ENCODE measurements around the gene DCDC2B. TPM values are rescaled to one million over a fixed set of nuclear protein-coding genes. Genes with fewer than 3 reads are reported as not detected.

Gene DCDC2B
- total RNA-seq, 1 donor from 2014 or later, result 0.72 TPM

DNA sequence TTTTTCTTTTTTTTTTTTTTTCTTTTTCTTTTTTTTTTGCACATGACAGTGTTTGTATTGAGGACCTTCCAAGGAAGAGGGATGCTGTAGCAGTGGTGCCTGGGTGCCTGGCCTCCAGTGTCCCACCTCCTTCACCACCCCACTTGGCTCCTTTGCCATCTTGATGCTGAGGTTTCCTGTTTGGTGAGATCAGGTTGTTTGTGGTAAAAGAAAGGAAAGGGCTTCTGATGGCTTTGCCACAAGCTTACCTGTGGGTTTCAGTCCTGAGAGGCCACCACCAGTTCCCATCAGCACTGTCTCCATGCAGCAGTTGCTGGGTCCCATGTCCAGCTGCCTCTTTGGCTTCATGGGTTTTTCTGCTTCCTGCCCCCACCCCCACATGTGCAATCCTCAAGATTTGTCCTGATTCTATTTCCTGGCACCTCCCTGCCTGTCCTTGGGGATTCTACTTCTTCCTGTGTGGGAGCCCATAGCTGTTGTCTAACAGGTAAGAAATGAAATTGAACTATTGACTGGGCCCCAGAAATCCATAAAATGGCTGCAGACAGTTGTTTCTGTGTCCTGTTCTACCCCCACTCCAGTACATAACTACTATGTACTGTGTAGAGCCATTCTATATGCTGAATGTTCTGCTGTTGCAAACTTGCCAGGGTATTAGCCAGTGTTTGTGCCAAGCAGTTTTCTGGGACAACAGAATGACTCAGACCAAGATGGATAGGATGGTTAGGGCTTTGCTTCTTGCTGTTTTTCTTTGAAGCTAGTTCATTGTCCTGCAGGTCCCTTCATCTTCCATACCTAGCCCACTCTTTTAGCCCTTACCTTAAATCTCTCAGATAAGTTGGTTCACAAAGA is 12.7 kb upstream of the DCDC2B start:
- DNase-seq (ENCODE audit: low spot score), result no peak

DNA sequence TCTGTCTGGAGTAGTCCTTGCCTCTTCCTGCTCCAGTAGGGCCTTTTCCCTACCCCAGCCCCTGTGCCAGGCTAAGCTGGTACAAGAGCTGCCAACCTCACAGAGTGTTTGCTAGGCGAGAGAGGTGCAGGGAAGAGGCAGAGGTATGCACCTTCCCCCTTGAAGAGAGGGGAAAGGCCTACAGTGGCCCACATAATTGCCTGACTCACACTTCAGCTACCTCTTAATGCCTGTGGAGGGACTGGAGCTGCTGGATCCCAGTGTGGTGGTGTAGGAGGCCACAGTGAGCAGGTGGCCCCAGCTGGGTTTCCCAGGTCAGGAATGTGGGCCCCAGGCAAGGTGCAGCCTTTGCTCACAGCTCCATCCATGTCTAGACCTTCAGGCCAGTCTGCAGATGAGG is 11.8 kb upstream of the DCDC2B start:
- DNase-seq (ENCODE audit: low spot score), result no peak

DNA sequence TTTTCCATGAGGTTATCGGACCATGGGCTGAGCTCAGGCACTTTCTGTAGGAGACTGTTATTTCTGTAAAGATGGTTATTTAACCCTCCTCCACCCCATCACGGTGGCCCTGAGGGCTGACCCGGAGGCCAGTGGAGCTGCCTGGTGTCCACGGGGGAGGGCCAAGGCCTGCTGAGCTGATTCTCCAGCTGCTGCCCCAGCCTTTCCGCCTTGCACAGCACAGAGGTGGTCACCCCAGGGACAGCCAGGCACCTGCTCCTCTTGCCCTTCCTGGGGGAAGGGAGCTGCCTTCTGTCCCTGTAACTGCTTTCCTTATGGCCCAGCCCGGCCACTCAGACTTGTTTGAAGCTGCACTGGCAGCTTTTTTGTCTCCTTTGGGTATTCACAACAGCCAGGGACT is 11.1 kb upstream of the DCDC2B start:
- no peak for DNase-seq (ENCODE audit: low spot score)

DNA sequence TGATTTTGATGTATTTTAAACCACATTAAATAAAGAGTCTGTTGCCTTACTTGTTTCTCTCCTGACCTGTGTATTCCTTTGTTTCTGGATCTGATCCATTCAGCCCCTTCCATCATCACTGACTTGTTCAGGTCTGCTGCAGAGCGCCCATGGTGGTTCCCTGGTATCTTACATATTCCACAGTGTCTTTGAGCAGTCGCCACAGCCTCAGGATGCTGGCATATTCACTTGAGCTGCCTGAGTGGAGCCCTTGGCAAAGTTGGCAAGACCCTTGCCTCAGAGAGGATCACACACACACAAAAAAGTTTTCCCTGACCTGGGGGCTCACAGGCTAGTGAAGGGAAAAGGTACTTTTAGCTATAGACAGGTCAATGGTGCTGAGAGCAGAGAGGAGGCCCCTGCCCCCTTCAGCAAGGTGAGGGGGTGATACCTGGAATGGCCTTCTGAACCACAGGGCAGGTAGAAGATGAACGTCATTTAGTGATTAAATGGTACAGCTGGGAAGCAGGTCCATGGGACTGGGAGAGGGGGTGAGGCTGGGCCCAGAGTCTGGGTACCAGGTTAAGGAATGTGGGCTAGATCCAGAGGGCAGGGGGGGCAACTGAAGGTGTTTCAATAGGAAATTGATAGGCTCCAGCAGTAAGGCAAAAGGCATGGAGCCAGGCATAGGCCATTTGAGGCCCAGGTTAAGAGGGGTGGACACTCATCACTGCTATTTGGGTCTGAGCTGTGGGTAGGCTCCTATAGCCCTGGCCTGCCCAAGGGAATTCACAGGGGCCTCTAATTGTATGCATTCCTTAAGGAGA is 10.4 kb upstream of the DCDC2B start:
- no peak for DNase-seq (ENCODE audit: low spot score)

DNA sequence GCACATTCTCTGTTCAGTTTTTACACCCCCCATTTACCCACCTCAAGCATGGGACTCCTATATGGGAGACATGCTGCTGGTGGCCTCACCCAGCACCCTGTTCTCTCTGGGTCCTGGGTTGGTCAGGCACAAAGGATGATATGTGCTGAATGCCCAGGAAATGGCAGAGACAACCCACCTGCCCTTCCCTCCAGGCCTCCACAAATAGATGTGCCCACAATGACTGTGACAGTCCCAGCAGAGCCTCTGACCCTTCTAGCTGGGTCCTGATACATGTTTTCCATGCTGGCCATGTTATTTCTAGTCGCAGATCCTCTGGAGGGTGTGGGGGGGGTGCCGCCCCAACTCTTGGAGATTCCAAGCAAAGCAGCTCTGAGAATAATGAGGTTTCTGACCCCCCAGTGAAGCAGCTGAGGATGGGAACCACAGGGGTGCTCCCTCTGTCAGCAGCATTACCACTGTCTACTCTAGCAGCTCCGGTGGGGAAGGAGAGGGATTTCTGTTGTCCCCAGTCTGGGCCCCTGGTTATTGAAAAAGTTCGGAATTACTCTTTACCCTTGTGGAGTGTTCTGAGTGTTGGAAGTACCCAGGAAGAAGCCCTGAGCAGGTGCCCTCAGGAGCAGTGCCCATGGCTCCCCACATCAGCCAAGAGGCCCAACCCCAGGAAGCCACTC is 9.7 kb upstream of the DCDC2B start:
- no peak for DNase-seq (ENCODE audit: low spot score)

DNA sequence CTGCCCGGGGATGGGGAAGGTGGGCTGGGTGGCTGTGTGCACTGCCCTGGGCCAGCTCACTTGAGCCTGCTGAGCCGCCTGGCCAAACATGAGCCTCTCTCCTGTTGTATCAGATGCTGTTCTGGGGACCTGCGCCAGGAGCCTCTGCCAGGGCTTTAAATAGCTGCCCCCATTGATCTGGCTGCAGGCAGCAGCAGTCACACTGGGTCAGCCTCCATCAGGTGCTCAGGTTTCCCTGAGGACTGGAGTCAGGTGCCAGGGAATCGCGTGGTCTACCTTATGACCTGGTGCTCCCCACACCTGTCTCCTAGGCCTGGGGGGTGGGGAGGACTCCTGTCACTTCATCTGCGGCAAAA is 9.2 kb upstream of the DCDC2B start:
- no peak for DNase-seq (ENCODE audit: low spot score)

DNA sequence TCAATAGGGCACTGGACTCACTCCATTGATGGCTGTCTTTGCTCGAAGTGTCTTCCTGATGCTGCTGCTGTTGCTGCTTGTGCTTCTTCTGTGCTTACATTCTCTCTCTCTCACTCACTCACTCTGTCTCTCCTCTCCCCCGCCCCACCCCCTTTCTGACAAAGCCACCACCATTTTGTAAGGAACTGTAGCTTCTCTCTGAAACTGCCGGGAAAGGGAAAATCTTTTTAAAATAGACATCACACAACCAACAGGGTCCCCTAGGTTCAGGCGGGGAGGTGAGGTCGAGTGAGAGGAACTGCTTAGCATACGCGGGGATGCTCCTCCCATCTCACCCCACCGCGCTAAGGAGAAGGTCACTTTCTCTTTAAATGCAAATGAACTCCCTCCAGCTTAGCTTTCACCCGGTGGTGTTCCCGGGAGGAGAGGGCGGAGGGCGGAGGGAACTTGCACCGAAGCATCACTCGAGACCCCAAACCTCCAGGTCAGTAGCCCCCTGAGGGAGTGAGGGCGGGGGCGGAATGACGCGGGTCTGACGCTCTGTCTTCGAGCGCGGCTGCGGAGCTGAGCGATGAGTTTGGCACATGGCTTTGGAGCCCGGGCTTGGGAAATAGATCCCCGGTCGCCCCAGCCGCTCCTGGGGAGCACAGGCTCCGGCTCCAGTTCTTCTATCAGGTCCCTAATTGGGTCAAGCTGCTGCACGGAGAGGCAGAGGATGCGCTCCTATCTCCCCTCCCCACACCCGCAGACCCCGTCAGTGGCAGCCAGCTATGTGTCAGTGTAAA is 8.5 kb upstream of the DCDC2B start, which contains the start of gene CCDC28B:
Gene CCDC28B (plus strand): TSS at position 370 of the 785 bp plus-strand sequence. CDS start 1,341 bp downstream, outside the sequence.
- DNase-seq (ENCODE audit: low spot score), result peak; percentile 87

DNA sequence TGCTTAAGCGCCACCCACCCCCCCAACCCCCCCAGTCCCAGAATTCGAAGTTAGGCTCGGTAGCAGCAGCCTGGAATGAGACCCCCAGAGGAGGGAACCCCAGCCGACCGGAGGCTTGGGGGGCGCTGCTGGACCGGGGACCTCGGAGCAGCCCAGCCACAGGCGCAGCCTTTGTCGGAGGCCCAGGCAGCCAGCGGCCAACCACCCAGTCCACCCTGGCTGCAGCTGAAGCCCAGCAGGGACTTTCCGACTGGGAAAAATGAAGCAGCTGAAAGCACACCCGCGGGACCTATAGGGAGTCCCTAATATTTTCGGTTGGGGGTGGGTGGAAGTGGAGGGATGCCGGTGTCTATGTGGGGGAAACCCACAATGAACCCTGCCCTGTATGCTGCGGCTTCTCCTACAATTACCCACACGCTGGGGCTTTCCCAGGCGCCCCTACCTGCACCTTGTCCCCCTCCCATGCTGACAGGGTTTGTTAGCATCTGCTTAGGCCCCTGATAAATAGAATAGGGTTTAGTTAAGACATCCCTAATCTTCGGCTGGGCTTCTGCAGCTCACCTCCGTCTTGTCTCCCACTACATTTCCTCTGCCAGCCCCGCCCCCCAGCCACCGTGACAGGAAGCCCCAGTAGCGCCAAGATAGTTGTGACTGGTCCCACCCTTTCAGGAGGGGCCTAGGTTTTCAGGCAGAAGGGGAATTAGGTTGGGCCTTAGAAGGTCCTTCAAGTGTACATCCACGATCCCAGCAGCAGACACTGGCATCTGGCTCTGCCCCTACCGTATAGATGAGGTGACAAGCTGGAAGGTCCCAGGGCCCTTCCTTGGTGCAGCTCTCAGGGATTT is 7.7 kb upstream of the DCDC2B start:
- peak; percentile 81 for DNase-seq (ENCODE audit: low spot score)

DNA sequence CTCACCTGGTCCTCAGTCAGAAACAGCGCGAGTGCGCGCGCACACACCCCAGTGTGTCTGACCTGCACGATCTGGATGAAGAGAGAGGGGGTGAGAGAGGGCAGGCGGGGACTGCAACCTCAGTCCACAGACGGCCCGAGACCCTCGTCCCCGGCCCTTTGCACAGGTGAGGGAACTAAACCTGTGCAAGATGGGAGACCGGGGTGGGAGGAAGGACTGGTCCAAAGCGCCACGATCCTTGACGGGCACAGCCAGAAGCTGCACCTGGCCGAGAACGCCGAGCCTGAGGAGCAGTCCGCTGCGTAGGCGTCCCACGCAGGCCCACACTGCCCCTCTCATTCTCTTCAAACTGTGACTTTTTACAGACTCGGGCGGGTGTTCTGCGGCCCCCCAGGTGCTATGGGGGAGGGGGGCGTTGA is 3.9 kb upstream of the DCDC2B start:
- DNase-seq (ENCODE audit: low spot score), result no peak

DNA sequence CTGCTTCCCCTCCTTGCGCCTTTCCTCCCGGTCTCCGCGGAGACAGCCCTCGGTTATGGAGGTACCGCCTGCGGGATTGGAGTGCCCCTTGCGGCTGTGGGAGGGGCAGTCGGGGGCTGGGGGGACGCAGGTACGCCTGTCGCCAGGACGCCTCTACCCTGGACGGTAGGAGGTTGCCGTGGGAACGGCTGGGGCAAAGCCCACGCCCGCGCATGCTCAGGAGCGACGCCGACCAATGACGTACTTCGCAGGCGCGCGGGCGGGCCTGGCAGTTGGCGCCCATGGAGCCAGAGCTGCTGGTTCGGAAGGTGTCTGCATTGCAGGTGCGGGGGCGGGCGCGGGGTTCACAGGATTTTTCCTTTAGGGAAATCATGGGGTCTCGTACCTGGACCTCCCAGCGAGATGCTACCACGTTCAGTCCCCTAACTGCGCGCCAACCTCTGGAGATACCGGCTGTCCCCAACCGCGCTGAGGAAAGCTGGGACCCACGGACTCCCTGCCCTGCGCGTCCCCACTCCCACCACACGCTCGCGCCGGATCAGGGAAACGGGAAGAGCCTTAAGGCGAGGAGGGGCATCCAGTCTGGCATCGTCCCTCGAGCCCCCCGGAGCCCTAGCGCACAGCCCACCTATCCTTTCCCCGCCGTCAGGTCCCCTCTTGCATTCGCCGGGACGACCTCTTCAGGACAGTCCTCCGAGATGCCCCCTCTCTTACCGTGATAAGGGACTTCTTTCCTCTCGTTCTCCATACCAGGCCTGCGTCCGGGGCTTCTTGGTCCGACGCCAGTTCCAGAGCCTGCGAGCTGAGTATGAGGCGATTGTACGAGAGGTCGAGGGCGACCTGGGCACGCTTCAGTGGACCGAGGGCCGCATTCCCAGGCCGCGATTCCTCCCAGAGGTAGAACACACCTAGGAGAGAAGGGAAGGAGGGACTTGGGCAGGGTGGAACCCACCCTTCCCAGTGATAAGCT is 3.2 kb upstream of the DCDC2B start, which contains the start of gene IQCC:
Gene IQCC (plus strand): TSS at position 271 of the 970 bp plus-strand sequence. CDS start 11 bp downstream, at position 282.
- peak; percentile 89 for DNase-seq (ENCODE audit: low spot score)

DNA sequence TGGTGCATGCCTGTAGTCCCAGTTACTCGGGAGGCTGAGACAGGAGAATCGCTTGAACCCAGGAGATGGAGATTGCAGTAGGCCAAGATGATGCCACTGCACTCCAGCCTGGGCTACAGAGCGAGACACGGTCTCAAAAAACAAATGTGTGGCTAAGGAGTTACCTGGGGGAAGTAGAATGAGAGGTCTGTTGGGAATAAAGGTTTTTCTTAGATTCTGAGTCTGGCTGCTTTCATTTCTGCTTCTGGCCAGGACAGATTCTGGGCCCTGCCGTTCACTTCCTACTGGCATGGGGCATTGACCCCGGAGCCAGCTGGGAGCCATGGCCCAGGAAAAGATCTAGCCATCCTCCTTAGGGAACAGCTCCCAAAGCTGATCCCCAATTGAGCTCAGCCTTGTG is 420 bp upstream of the DCDC2B start:
- DNase-seq (ENCODE audit: low spot score), result no peak

DNA sequence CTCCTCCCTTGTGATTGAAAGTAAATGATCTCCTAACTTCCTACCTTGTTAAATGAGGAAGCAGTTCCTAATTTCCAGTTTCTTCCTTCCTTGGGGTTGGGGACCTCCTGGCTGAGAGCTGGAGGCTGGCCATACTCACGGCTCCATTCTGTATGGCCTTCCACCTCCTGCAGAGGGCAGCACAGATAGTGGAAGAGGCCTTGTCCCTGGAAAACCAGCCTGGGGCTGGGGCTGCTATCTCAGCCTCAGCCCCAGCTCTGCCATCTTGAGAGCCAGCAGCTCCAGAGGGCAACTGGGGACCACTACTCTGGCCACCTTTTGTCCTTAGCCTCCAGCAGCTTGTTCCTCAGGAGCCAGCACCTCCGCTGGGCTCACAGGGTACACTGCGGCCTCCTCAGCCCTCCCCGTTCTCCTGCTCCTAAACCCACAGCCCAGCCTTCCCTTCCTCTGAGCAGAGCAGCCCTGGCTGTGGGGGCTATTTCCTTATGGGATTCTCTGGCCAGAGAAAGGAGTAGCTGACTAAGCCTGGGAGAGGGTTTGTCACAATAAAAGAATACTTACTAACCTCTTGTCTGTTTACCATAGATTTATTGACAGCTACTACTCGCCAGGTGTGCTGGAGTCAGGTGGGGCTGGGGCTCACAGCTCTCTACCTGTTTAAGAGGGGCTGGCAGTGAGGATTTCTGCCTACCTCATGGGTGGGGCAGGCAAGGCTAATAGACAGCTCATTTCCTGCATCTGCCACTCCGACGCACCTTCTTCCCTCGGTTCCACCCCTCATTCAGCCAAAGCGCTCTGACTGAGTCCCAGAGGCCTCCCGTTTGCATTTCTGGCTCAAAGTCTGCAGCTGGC is 7.0 kb downstream of the DCDC2B start:
- DNase-seq (ENCODE audit: low spot score), result peak; percentile 69

DNA sequence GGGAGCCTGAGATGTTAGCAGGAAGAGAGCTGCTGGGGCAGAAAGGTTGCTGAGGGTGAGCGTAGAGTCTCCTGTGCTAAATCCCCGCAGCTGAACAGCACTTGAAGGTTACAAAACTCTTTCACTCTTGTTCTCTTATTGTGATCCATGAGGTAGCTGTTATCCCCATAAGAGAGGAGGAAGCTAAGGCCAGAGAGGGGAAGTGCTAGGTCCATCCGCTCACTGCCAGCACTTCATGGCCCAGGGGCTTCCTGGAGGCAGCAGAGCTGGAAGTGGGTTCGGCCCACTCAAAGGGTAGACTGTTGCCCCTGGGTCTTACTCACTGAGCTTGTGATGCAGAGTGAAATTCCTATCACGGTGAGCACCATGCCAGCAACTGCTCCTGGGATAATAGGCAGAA is 7.7 kb downstream of the DCDC2B start:
- DNase-seq (ENCODE audit: low spot score), result no peak

DNA sequence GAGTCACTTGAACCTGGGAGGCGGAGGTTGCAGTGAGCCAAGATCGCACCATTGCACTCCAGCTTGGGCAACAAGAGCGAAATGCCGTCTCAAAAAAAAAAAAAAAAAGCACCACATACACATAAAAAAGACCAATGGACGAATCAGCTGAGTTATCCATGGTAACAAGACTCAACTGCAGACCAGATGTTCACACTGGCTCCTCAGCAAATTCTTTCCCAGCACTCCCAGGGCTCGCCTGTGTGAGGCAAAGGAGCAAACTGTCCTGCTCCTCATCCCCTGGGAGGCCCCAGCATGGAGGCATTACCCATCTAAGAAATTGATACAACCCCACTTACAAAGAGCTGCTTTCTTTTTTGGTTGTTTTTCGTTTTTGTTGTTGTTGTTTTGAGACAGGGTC is 10.1 kb downstream of the DCDC2B start:
- DNase-seq (ENCODE audit: low spot score), result no peak

DNA sequence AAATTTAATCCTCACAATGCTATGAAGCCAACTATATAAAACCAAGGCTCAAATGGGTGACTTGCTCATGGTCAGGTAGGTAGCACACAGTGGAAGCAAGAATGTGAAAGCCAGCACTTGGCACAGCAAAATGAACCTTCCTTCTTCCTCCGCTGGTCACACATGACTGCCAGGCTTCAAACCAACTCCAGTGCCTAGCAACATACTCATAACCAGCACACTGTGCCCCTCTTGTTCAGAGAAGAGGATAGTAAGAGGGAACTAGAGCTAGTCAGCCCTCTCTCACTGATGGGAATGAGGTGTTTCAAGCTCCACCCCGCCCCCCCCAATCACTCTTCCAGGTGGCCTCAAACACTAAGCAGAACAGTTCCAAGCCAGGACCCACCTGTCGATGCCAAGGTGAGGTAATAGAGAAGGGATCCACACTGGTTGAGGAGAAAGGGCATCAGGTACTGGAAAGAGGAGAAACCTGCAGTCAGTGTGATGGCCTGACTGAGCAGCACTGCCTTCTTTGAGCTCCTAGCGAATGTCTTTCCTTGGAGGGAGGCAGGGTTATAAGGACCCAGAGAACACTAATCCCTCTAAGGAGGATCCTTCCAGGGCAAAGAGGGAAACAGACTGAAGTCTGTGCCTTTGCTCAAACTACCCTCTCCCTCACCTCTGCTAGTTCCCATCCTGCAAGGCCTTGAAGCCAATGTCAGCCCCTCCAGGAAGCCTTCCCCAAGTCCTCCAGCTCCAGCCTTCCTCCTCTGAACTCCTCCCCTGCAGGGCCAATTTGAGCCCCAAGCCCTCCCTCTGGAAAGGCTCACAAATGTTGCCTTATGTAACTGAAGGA is 12.1 kb downstream of the DCDC2B start:
- no peak for DNase-seq (ENCODE audit: low spot score)

DNA sequence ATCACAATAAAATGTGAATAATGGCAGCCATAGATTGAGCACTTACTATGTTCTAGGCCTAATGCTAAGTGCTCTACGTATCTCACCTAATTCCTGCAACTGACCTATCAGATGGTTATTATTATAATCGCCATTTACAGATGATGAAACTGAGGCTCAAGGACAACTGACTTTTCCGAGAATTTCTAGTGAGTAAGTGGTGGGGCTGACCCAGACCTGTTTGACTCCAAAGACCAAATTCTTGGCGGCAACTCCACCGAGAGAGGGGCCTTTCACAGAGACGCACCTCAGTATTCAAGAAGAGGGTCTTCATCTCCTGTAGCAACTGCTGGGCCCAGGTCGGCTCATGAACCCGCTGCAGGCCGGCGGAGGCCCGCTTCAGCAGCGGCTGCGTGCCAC is 12.7 kb downstream of the DCDC2B start:
- no peak for DNase-seq (ENCODE audit: low spot score)
